GM13977 (cell line): ENCODE results near the gene CHRNB2.

ENCODE experiments used
- DNase-seq: peaks from one replicate; pipeline ENCODE4 v3.0.0; 2012; ENCODE audit warnings: low spot score
- CTCF ChIP-seq: IDR thresholded peaks from 2 replicates; pipeline ENCODE4 v1.5.1; 2012; ENCODE audit warnings: mild to moderate bottlenecking, control low read depth; ENCODE audit not compliant: insufficient read depth; ENCODE audit errors: extremely low read depth, missing control alignments
- in situ Hi-C: fragments of 300-500 bp; cut with MboI; formaldehyde crosslinking; loops from one replicate; pipeline ENCODE4 v1.12.0; 2022; ENCODE audit warnings: low sequenced_read_pairs, low pct_unique_long_range_greater_than_20kb, mixed read lengths, inconsistent platforms; ENCODE audit not compliant: unreplicated experiment

CHRNB2 gene

GRCh38 chr1:154567386-154568156 lies at the start of gene CHRNB2:
Gene CHRNB2, plus strand, starts transcription at chr1:154567778. Its CDS starts 267 bp downstream, at chr1:154568045.
- peak; percentile 92 for DNase-seq
- in situ Hi-C loops = loop anchor here (25.0 kb wide), 1 partner anchor 320 kb away; no protein-coding TSS in a partner anchor
- no peak for TF ChIP-seq CTCF

GRCh38 chr1:154519591-154519991 lies 48.0 kb upstream of the CHRNB2 start:
- TF ChIP-seq CTCF = no peak
- in situ Hi-C loops = no loop called here
- DNase-seq = no peak

GRCh38 chr1:154520333-154520732 lies 47.2 kb upstream of the CHRNB2 start:
- in situ Hi-C loops = no loop called here
- DNase-seq = no peak
- no peak for TF ChIP-seq CTCF

- DNase-seq = no peak
- in situ Hi-C loops = no loop called here
- TF ChIP-seq CTCF = no peak
Measured at GRCh38 chr1:154521695-154522094, 45.9 kb upstream of the CHRNB2 start.

- in situ Hi-C loops = loop anchor here (5.0 kb wide), 1 partner anchor 38 kb away; no protein-coding TSS in a partner anchor
- no peak for TF ChIP-seq CTCF
- no peak for DNase-seq
Measured at GRCh38 chr1:154524881-154525280, 42.7 kb upstream of the CHRNB2 start.

- in situ Hi-C loops = loop anchor here (5.0 kb wide), 1 partner anchor 40 kb away; no protein-coding TSS in a partner anchor
- TF ChIP-seq CTCF = no peak
- DNase-seq = no peak
Measured at GRCh38 chr1:154527192-154527591, 40.4 kb upstream of the CHRNB2 start.
